ENCODE measurements around the gene LSG1. TPM values are rescaled to one million over a fixed set of nuclear protein-coding genes. Genes with fewer than 3 reads are reported as not detected.

Gene LSG1
- total RNA-seq, 1 experiment from 2014 or later: 45.8 TPM

- TF ChIP-seq CREB1 (CRISPR knock-in tag; IDR thresholded peaks at IDR 0.05): no peak
- TF ChIP-seq ATF3 (CRISPR knock-in tag; conservative IDR thresholded peaks at IDR 0.05): no peak
- TF ChIP-seq ZNF121 (CRISPR knock-in tag; IDR thresholded peaks at IDR 0.05): no peak
- no peak for TF ChIP-seq JAZF1 (CRISPR knock-in tag; IDR thresholded peaks at IDR 0.05)
- no peak for TF ChIP-seq OVOL2 (CRISPR knock-in tag; IDR thresholded peaks at IDR 0.05; ENCODE audit: borderline replicate concordance)
- TF ChIP-seq NR2C2 (CRISPR knock-in tag; IDR thresholded peaks at IDR 0.05): no peak
- no peak for TF ChIP-seq E2F4 (CRISPR knock-in tag; IDR thresholded peaks at IDR 0.05; ENCODE audit: borderline replicate concordance, low read depth)
- TF ChIP-seq, protein P1, sequence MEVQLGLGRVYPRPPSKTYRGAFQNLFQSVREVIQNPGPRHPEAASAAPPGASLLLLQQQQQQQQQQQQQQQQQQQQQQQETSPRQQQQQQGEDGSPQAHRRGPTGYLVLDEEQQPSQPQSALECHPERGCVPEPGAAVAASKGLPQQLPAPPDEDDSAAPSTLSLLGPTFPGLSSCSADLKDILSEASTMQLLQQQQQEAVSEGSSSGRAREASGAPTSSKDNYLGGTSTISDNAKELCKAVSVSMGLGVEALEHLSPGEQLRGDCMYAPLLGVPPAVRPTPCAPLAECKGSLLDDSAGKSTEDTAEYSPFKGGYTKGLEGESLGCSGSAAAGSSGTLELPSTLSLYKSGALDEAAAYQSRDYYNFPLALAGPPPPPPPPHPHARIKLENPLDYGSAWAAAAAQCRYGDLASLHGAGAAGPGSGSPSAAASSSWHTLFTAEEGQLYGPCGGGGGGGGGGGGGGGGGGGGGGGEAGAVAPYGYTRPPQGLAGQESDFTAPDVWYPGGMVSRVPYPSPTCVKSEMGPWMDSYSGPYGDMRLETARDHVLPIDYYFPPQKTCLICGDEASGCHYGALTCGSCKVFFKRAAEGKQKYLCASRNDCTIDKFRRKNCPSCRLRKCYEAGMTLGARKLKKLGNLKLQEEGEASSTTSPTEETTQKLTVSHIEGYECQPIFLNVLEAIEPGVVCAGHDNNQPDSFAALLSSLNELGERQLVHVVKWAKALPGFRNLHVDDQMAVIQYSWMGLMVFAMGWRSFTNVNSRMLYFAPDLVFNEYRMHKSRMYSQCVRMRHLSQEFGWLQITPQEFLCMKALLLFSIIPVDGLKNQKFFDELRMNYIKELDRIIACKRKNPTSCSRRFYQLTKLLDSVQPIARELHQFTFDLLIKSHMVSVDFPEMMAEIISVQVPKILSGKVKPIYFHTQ (CRISPR knock-in tag; IDR thresholded peaks at IDR 0.05): no peak
- TF ChIP-seq HMGXB4 (CRISPR knock-in tag; IDR thresholded peaks at IDR 0.05): no peak
- no peak for TF ChIP-seq ZBTB43 (CRISPR knock-in tag; IDR thresholded peaks at IDR 0.05)
These were observed 63.0 kb downstream of the LSG1 start (continued) for GRCh38 chr3:194608981-194609380.

GRCh38 chr3:194607592-194608389 is 64.2 kb downstream of the LSG1 start:
- H3K4me1 Mint-ChIP-seq: peaks cover 7% of the 10 kb centered on the region; the same call in 1 of the 2 replicates
- ChIA-PET CTCF (interaction anchor here (0.9 to 1.5 kb wide), 3 partner anchors 14 to 63 kb away, joined by 3 to 7 read pairs (median 4); no protein-coding TSS in a partner anchor), POLR2A (interaction anchor here (0.5 kb wide), 1 partner anchor 37 kb away, joined by 3 read pairs; no protein-coding TSS in a partner anchor)
- ATAC-seq (peak; percentile 18; the same call in 1 of the 2 replicates), DNase-seq (ENCODE audit: low spot score) (no peak)
- no peaks in the 10 kb centered on the region; the same call in 1 of the 2 replicates for H3K27me3 Mint-ChIP-seq (ENCODE audit: low read depth)
- H3K27ac Mint-ChIP-seq: no peak overlapping the region
- H3K9me3 Mint-ChIP-seq: 0 out of 2 replicates have a peak, but pooled peaks cover 7% of the 10 kb centered on the region
- H3K36me3 Mint-ChIP-seq: peaks cover 13% of the 10 kb centered on the region; the same call in 1 of the 2 replicates
- no peak overlapping the region for H3K4me3 Mint-ChIP-seq
- TF ChIP-seq ZSCAN18 (CRISPR knock-in tag; IDR thresholded peaks at IDR 0.05): no peak
- no peak for TF ChIP-seq ELF4 (CRISPR knock-in tag; IDR thresholded peaks at IDR 0.05; ENCODE audit: low read depth)
- TF ChIP-seq HMGA2 (CRISPR knock-in tag; IDR thresholded peaks at IDR 0.05): no peak
- TF ChIP-seq, protein P2, sequence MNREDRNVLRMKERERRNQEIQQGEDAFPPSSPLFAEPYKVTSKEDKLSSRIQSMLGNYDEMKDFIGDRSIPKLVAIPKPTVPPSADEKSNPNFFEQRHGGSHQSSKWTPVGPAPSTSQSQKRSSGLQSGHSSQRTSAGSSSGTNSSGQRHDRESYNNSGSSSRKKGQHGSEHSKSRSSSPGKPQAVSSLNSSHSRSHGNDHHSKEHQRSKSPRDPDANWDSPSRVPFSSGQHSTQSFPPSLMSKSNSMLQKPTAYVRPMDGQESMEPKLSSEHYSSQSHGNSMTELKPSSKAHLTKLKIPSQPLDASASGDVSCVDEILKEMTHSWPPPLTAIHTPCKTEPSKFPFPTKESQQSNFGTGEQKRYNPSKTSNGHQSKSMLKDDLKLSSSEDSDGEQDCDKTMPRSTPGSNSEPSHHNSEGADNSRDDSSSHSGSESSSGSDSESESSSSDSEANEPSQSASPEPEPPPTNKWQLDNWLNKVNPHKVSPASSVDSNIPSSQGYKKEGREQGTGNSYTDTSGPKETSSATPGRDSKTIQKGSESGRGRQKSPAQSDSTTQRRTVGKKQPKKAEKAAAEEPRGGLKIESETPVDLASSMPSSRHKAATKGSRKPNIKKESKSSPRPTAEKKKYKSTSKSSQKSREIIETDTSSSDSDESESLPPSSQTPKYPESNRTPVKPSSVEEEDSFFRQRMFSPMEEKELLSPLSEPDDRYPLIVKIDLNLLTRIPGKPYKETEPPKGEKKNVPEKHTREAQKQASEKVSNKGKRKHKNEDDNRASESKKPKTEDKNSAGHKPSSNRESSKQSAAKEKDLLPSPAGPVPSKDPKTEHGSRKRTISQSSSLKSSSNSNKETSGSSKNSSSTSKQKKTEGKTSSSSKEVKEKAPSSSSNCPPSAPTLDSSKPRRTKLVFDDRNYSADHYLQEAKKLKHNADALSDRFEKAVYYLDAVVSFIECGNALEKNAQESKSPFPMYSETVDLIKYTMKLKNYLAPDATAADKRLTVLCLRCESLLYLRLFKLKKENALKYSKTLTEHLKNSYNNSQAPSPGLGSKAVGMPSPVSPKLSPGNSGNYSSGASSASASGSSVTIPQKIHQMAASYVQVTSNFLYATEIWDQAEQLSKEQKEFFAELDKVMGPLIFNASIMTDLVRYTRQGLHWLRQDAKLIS (CRISPR knock-in tag; IDR thresholded peaks at IDR 0.05; ENCODE audit: borderline replicate concordance): no peak
- TF ChIP-seq FOXK1 (CRISPR knock-in tag; IDR thresholded peaks at IDR 0.05): no peak
- no peak for TF ChIP-seq IRF2 (CRISPR knock-in tag; IDR thresholded peaks at IDR 0.05; ENCODE audit: borderline replicate concordance, low read depth)
- TF ChIP-seq ATF2 (CRISPR knock-in tag; IDR thresholded peaks at IDR 0.05; ENCODE audit: borderline replicate concordance, low read depth): no peak
- TF ChIP-seq ZNF423 (CRISPR knock-in tag; IDR thresholded peaks at IDR 0.05): no peak
- no peak for TF ChIP-seq NR1H2 (CRISPR knock-in tag; IDR thresholded peaks at IDR 0.05)
- no peak for TF ChIP-seq CREM (CRISPR knock-in tag; IDR thresholded peaks at IDR 0.05)
- no peak for TF ChIP-seq ZNF416 (CRISPR knock-in tag; IDR thresholded peaks at IDR 0.05)
